Activated naive CD8-positive, alpha-beta T cell treated with anti-CD3 and anti-CD28 coated beads, Interleukin-2, amount 50 U/mL, for 24 hours (primary cell): Measurements from ENCODE around the gene PPM1L.

Experiments
- ATAC-seq: fragments of 150-1000 bp; cut with Tn5 transposase; one replicate; pipeline ENCODE4 v1.10.0; 2021
- DNase-seq: peaks from one replicate; pipeline ENCODE4 v3.0.0; 2021
- H3K27ac Mint-ChIP-seq: one replicate; pipeline ENCODE4 v1.8.0; 2021; ENCODE audit warnings: mild to moderate bottlenecking, mixed read lengths
- H3K27me3 Mint-ChIP-seq: one replicate; pipeline ENCODE4 v1.8.0; 2021; ENCODE audit warnings: mixed read lengths
- H3K36me3 Mint-ChIP-seq: one replicate; pipeline ENCODE4 v1.8.0; 2021; ENCODE audit warnings: low read depth, mixed read lengths
- H3K4me1 Mint-ChIP-seq: one replicate; pipeline ENCODE4 v1.8.0; 2021; ENCODE audit warnings: mixed read lengths
- H3K4me3 Mint-ChIP-seq: one replicate; pipeline ENCODE4 v1.8.0; 2021; ENCODE audit warnings: mild to moderate bottlenecking, moderate library complexity, mixed read lengths
- H3K9me3 Mint-ChIP-seq: one replicate; pipeline ENCODE4 v1.8.0; 2021; ENCODE audit warnings: mixed read lengths

PPM1L gene

DNA sequence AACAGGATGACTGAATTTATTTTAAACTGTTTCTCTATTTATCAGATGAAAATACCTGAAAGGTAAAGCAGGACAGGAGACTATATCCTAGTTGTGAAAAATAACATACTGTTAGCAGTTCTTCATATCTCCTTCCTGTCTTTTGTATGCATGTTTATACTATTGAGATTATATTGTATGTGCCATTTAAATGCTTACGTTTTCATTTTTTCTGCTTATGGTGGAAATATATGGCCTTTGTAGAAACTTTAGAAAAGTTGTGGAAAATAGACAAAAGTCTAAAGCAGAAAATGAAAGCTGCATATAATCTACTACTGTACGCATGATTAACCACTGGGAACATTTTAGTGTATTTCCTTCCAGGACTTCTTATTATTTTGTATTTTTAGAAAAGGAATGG lies 2.1 kb upstream of the PPM1L start:
- H3K4me3 Mint-ChIP-seq = peak overlapping the region; percentile 92
- DNase-seq (no peak), ATAC-seq (no peak)
- H3K9me3 Mint-ChIP-seq = no peaks in the 10 kb centered on the region
- peaks cover 2% of the 10 kb centered on the region for H3K36me3 Mint-ChIP-seq
- peaks cover 32% of the 10 kb centered on the region for H3K4me1 Mint-ChIP-seq
- H3K27ac Mint-ChIP-seq = peak overlapping the region; percentile 90
- H3K27me3 Mint-ChIP-seq = peaks cover 19% of the 10 kb centered on the region

DNA sequence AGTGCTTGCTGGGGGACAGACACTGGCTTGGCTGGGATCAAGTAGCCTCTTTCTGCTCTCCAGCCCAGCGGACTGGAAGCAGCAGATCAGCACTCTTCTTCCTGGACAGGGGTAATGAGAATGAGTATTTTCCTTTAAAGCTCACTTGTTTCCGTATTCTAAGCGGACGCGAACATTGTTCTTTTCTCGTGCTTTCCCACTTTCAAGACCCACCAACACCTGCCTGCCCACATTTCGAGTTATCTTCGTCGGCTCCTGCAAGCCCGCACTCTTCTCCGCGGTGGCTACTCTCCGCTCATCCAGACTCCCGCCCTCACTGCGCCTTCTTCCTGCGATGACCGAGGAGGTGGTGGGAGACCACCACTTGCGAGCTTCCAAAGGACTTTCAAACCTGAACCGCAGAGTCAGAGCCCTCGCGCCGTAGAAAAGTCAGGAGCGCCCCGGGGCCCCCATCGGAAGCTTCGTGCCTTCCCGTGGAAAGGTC lies 1.6 kb upstream of the PPM1L start:
- peaks cover 32% of the 10 kb centered on the region for H3K4me1 Mint-ChIP-seq
- H3K36me3 Mint-ChIP-seq = peaks cover 2% of the 10 kb centered on the region
- peak; percentile 24 for DNase-seq
- no peak for ATAC-seq
- peak overlapping the region; percentile 92 for H3K4me3 Mint-ChIP-seq
- no peaks in the 10 kb centered on the region for H3K9me3 Mint-ChIP-seq
- peak overlapping the region; percentile 90 for H3K27ac Mint-ChIP-seq
- peaks cover 21% of the 10 kb centered on the region for H3K27me3 Mint-ChIP-seq

DNA sequence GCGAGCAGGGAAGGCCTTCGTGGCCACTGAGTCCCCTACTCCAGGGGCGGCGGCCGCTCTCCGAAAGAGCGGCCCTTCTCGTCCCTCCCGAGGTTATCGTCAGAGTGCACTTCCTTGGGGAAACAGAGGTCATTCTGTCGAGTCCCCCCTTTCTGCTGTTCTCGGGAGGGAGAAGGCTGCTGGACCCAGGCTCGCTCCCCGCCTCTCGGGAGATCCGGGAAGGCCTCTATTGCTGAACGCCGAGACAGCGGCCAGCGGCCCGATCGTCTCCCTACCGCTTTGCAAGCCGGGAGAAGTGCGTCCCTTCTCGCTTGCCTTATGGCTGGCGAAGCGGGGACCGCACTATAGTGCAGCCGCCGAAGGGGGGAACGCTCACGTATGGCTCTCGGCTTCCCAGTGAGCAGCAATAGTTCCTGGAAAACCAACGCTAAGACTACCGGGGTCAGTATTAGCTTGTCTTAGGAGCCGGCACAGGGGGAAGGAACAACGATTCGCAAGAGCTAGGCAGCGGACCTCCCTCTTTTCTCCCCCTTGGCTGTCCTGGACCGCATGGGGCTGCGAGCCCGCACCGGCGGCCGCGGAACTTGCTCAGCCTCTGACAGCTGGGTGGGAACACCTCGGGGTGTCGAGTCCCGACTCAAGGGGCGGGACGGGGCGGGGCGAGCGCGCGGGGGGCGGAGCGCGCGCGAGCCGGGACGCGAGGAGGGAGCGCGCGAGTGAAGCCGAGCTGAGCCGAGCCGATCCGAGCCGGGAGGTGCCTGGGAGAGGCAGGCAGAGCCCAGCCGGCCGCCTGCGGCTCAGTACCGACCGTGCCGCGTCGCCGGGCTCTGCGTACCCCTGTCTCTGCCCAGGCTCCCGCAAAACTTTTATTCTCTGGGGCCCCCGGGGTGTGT lies 930 bp upstream of the PPM1L start:
- peak; percentile 87 for DNase-seq
- no peaks in the 10 kb centered on the region for H3K9me3 Mint-ChIP-seq
- peak; percentile 89 for ATAC-seq
- peak overlapping the region; percentile 92 for H3K4me3 Mint-ChIP-seq
- peaks cover 2% of the 10 kb centered on the region for H3K36me3 Mint-ChIP-seq
- H3K27ac Mint-ChIP-seq = peak overlapping the region; percentile 90
- peaks cover 32% of the 10 kb centered on the region for H3K4me1 Mint-ChIP-seq
- peaks cover 21% of the 10 kb centered on the region for H3K27me3 Mint-ChIP-seq

DNA sequence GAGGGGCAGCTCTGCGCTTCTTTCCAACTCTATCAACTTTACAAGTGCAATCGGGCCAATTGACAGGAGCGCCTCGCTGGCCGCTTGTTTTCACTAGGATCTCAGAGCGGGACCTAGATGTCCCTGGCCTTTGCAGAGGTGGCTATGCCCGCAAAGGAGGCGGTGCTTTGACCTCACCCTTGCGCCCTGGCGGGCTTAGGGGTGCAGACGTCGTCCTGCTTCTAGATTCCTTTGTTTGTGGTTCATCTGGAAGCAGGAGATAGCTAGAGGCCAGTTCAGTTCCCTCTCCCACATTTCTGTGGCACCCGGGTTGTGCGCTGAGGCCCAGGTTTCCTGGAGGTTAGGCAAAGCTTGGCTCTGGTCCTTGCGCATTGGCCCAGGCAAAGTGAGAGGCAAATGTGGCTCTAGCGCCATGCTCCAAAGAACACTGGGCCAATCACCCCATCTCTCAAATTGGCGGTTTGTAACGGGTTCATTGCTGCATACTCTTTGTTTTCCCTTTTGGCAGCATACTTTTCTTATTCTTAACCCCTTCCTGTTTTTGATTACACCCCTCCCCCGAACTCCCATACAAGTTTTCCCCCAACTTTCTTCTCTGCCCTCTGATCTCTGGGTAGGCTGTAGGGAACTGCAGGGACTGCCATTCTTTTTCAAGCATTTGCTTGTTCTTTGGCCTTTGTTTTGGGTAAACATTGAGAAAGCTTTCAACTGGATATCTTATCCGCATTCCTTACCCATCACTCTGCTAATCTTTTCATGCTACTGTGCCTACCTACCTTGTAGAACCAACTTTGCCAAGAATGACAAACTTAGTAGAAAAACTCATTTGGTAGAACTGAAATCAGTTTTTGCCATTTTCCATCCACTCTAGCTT lies 1.4 kb downstream of the PPM1L start:
- no peaks in the 10 kb centered on the region for H3K9me3 Mint-ChIP-seq
- H3K4me1 Mint-ChIP-seq = peaks cover 32% of the 10 kb centered on the region
- peaks cover 26% of the 10 kb centered on the region for H3K27me3 Mint-ChIP-seq
- DNase-seq = peak; percentile 8
- ATAC-seq = no peak
- peaks cover 2% of the 10 kb centered on the region for H3K36me3 Mint-ChIP-seq
- H3K27ac Mint-ChIP-seq = no peak overlapping the region
- H3K4me3 Mint-ChIP-seq = peak overlapping the region; percentile 92

DNA sequence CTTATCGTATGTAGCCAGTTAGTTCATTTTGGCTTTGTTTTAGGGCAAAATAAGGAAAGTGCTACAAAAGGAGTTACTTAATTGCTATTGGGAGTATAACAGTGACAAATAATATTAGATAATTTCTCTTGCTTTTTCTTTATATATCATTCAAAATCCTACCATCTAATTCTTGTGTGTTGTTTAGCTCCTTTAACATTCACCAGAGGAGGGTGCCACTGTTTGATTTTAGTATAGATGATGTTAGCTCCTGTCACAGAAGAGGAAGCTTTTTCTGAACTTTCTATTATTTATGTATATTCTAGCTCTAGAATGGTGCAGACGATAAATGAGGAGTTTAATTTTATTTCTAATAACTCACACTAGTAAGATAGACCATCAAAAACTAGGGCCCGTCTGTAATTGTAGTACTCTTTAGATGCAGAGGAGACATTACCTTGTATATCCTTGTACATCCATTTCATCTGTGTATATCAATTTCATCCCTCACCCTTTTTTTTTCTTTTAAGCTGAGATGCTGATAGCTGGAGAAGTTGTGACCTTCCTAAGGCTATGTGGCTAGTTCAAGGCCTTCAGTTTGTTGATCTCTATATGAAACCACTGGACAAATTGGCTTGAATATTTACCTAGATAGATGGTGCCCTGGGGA lies 3.0 kb downstream of the PPM1L start:
- Mint-ChIP-seq H3K4me1 (peaks cover 28% of the 10 kb centered on the region), H3K9me3 (no peaks in the 10 kb centered on the region), H3K36me3 (peaks cover 2% of the 10 kb centered on the region), H3K27me3 (peaks cover 30% of the 10 kb centered on the region), H3K27ac (no peak overlapping the region), H3K4me3 (no peak overlapping the region)
- DNase-seq = no peak
- ATAC-seq = no peak

DNA sequence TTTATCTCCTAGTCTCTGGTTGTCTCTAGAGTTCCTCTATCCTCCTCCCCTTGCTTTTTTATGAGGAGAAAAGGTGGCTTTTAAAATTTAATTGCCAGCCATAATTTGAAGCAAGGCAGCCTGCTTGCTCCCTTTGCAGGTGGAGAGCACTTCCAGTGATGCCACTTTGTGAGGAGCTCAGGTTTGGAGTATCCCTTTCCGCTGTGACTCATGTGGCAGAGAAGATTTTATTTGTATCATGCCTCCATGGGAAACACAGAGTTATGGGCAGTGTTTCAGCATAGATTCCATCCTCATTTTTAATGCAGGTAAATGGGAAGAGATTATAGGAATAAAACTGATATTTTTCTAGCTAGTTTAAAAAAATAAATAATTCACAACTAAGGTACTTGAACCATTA lies 7.0 kb downstream of the PPM1L start:
- ATAC-seq (no peak), DNase-seq (no peak)
- no peaks in the 10 kb centered on the region for H3K9me3 Mint-ChIP-seq
- no peak overlapping the region for H3K4me3 Mint-ChIP-seq
- H3K27me3 Mint-ChIP-seq = peaks cover 14% of the 10 kb centered on the region
- H3K27ac Mint-ChIP-seq = no peak overlapping the region
- H3K36me3 Mint-ChIP-seq = no peaks in the 10 kb centered on the region
- peaks cover 2% of the 10 kb centered on the region for H3K4me1 Mint-ChIP-seq

DNA sequence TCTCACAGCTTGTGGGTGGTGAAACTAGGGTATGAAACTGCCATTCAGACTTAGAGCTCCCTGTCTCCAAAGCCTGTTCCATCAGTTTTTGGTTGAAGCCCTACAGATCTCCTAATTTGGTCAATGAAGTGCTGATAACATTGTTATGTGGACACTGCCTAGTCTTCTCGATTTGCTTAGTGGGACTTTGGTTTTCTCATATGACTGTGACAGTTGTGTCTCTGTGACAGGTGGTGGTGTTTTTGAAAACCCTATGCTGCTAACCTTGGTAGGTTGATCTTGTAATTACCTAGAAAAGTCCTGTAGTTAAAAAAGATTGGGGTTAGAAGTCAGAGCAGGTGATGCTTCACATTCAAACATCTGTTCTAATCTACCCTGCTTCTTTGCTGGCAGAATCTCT lies 9.2 kb downstream of the PPM1L start:
- Mint-ChIP-seq H3K9me3 (no peaks in the 10 kb centered on the region), H3K36me3 (no peaks in the 10 kb centered on the region), H3K27ac (no peak overlapping the region), H3K27me3 (peaks cover 8% of the 10 kb centered on the region), H3K4me1 (no peaks in the 10 kb centered on the region), H3K4me3 (no peak overlapping the region)
- ATAC-seq (no peak), DNase-seq (no peak)

DNA sequence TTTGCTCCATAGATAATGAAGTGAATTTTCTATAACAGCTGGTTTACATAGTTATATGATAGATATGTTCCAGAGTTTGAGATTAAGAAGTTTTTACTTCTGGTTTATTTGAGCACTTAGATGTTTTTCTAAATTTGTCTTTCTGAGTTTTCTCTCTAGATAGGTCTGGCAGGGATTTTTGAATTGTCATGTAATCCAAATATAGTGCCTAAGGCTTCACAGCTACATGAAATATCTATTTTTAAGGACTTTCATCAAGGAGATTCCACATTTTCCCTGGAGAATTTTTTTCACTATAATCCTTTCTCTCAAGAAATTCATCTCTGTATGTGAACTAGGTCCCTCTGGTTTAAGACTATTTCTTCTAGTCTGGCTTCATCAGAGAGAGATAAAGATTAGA lies 12.0 kb downstream of the PPM1L start:
- ATAC-seq = no peak
- Mint-ChIP-seq H3K27ac (no peak overlapping the region), H3K9me3 (no peaks in the 10 kb centered on the region), H3K36me3 (no peaks in the 10 kb centered on the region), H3K27me3 (peaks cover 4% of the 10 kb centered on the region), H3K4me3 (no peak overlapping the region), H3K4me1 (no peaks in the 10 kb centered on the region)
- DNase-seq = no peak

DNA sequence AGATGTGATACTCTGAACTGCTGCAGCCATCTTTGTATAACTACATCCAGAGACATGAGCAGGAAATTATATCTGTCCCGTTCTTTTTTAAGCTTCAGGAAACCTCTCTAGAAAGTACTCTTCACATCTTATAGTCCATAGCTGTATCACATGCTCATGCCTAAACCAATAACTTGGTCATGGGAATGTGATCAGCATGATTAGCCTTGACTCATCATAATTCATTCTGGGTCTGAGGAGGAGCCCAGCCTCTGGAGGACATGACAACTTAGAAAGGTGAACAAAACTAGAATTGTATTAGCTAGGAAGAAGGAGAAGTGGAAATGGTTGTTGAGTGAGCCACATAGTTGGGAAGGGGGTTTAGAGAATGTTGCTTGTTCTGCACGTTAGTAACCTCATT lies 12.9 kb downstream of the PPM1L start:
- no peak overlapping the region for H3K27ac Mint-ChIP-seq
- H3K36me3 Mint-ChIP-seq = no peaks in the 10 kb centered on the region
- ATAC-seq = no peak
- H3K4me1 Mint-ChIP-seq = peaks cover 1% of the 10 kb centered on the region
- no peaks in the 10 kb centered on the region for H3K27me3 Mint-ChIP-seq
- no peak overlapping the region for H3K4me3 Mint-ChIP-seq
- DNase-seq = no peak
- H3K9me3 Mint-ChIP-seq = no peaks in the 10 kb centered on the region

DNA sequence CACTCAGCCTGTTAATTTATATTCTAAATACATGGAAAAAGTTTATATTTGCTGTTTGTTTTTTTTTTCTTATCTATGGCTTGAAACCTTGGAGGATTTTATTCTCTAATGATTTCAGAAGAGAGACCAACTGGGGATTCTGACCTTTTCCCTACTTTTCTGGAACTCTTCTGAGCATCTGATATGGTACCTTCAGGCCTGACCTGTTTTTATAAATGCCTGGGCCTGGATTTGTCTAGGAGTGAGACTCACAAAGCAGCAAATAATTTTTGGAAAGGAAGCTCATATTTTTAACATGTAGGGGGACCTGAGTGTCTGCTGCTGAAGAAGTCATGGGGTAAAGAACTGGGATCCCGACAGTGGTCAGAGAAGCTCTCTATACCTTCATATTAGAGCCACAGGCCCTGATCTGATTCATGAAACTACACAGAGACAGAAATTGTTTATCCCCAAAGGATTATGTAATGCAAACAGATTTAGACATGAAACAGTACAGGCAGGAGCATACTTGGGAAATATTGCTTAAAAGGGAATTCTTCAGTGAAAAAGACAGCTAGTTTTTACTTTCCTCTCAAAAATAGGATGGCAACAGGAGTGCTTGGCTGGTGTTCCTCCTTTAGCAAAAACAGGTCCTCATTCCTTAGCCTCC lies 15.9 kb downstream of the PPM1L start:
- DNase-seq (no peak), ATAC-seq (no peak)
- peaks cover 4% of the 10 kb centered on the region for H3K4me1 Mint-ChIP-seq
- no peaks in the 10 kb centered on the region for H3K36me3 Mint-ChIP-seq
- H3K27me3 Mint-ChIP-seq = no peaks in the 10 kb centered on the region
- no peak overlapping the region for H3K4me3 Mint-ChIP-seq
- H3K9me3 Mint-ChIP-seq = no peaks in the 10 kb centered on the region
- H3K27ac Mint-ChIP-seq = no peak overlapping the region

DNA sequence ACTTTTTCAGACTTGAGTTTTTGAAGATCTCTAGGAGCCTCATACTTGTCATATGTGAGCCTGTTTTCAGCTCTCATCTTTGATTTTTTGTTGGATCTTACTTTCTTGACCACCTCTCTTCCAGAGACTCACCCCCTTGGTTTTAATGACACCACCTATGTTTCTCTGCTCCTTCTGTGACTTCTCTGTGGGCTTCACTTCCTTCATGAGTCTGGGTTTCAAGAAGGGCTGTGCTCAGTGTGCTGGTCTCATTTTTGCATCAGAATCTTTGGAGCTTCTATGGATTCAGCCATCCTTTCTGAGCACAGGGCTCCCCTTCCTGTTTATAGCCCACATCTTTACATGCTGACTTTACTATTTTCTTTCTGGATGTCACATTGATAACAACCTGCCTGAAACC lies 17.7 kb downstream of the PPM1L start:
- Mint-ChIP-seq H3K27ac (no peak overlapping the region), H3K4me1 (peaks cover 4% of the 10 kb centered on the region), H3K27me3 (no peaks in the 10 kb centered on the region), H3K36me3 (no peaks in the 10 kb centered on the region), H3K4me3 (no peak overlapping the region), H3K9me3 (no peaks in the 10 kb centered on the region)
- DNase-seq = no peak
- ATAC-seq = peak; percentile 52

DNA sequence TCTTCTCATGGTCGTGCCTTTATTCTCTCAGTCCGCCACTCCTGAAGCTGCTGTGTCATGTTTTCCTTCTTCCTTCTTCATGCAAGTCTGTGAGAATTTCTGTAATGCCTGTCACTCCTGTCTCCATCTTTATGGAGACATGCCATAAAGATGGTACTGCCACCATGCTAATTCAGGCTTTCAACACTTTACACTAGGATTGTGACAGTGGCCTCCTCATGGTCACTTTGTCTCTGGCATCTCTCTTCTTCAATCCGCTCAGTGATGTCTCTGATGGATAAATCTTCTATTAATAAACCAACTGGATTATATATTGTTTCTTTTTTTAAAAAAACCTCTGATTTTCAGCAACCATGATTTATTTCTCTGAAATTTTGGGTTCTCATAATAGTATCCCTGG lies 18.1 kb downstream of the PPM1L start:
- Mint-ChIP-seq H3K36me3 (no peaks in the 10 kb centered on the region), H3K4me3 (no peak overlapping the region), H3K27ac (no peak overlapping the region), H3K4me1 (peaks cover 4% of the 10 kb centered on the region), H3K27me3 (no peaks in the 10 kb centered on the region), H3K9me3 (no peaks in the 10 kb centered on the region)
- DNase-seq (no peak), ATAC-seq (no peak)

DNA sequence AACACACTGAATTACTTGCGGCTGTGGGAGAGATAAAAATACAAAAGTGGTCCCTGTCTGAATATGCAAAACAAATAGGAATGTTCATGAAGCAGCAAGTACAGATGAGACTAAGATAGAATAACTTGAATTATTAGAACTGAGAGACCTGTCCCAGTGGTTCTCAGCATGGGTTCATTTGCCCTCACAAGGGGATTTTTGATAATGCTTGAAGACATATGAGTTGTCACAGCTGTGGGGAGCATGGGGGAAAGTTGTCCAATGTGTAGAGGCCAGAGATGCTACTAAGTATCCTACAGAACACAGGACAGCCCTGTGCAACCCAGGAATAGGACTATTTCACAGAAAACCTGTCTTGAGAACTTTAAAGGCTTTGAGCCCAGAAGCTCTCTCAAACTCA lies 22.4 kb downstream of the PPM1L start:
- Mint-ChIP-seq H3K4me1 (peaks cover 4% of the 10 kb centered on the region), H3K9me3 (no peaks in the 10 kb centered on the region), H3K27me3 (no peaks in the 10 kb centered on the region), H3K4me3 (no peak overlapping the region), H3K36me3 (no peaks in the 10 kb centered on the region), H3K27ac (no peak overlapping the region)
- no peak for DNase-seq
- ATAC-seq = no peak

DNA sequence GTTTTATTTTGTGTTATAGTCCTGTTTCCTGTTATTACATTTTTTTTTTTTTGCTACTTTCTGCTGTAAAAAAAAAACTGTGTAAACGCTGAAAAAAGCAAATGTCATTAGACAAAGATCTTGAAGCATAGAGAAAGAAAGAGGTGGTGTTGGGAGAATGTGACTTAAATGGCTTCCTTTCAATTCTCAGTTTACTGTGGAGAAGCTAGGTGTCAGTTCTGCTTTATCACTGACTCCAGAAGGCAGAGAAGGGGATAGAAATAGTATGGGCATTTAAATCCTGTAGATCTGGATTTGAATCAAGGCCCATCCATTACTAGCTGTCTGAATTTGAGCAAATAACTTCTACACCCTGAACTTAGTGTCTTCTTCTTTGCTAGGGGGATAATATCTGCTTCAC lies 23.0 kb downstream of the PPM1L start:
- Mint-ChIP-seq H3K36me3 (no peaks in the 10 kb centered on the region), H3K27ac (no peak overlapping the region), H3K4me1 (peaks cover 2% of the 10 kb centered on the region), H3K27me3 (no peaks in the 10 kb centered on the region), H3K4me3 (no peak overlapping the region), H3K9me3 (no peaks in the 10 kb centered on the region)
- DNase-seq (no peak), ATAC-seq (no peak)
